ENCODE data around the gene MLH3. TPM values are rescaled to one million over a fixed set of nuclear protein-coding genes. Genes with fewer than 3 reads are reported as not detected.

MLH3 gene
- polyA plus RNA-seq, 1 donor (not counting 4 experiments of a cell fraction or from before 2014, with no cell fraction given) = 13.0 TPM

GRCh38 chr14:75069811-75070145 is 18.5 kb upstream of the MLH3 start:
- Histone ChIP-seq H3K4me2 (ENCODE audit: control insufficient read depth, extremely low read depth, insufficient read depth, low read depth, low read length) (peak overlapping the region; percentile 99), H3K9ac (ENCODE audit: control insufficient read depth, extremely low read depth, insufficient read depth, low read length) (peak overlapping the region; percentile 81), H3K9me3 (ENCODE audit: control insufficient read depth, low read depth, low read length) (no peaks in the 10 kb centered on the region), H3K4me1 (ENCODE audit: control insufficient read depth, extremely low read depth, insufficient read depth, low read length) (peaks cover 22% of the 10 kb centered on the region), H4K20me1 (ENCODE audit: control insufficient read depth, extremely low read depth, insufficient read depth, low read length) (no peaks in the 10 kb centered on the region), H3K27ac (ENCODE audit: control insufficient read depth, insufficient read depth, low read length) (peak overlapping the region; percentile 56), H2AFZ (ENCODE audit: control insufficient read depth, low read length) (peak overlapping the region; percentile 71), H3K79me2 (ENCODE audit: control insufficient read depth, insufficient read depth, low read length) (no peaks in the 10 kb centered on the region), H3K4me3 (ENCODE audit: control insufficient read depth in 2 of 3, extremely low read depth in 1 of 3, insufficient read depth in 2 of 3, low read depth in 1 of 3, low read length in 3 of 3) (peak overlapping the region; percentile 38 to 80 (median 59)), H3K27me3 (ENCODE audit: control insufficient read depth, extremely low read depth, insufficient read depth, low read length) (no peaks in the 10 kb centered on the region), H3K9me1 (ENCODE audit: control insufficient read depth, extremely low read depth, insufficient read depth, low read length) (no peaks in the 10 kb centered on the region), H3K36me3 (ENCODE audit: control insufficient read depth in 2 of 2, extremely low read depth in 1 of 2, insufficient read depth in 2 of 2, low read length in 2 of 2) (no peaks in the 10 kb centered on the region)
- TF ChIP-seq CTCF (optimal IDR thresholded peaks at IDR 0.05 in 1 of 3, IDR thresholded peaks at IDR 0.05 in 1 of 3, conservative IDR thresholded peaks at IDR 0.05 in 1 of 3; ENCODE audit: extremely low read depth in 1 of 3, insufficient read depth in 2 of 3, low read length in 3 of 3) (no peak), EZH2 (IDR thresholded peaks at IDR 0.05; ENCODE audit: low read length) (no peak)
- DNase-seq (ENCODE audit: low read depth, low spot score) = no peak
- FAIRE-seq = no peak
- dilution Hi-C loops (cut with MboI; ENCODE audit: extremely low pct_ligation_motif_present, low sequenced_read_pairs) = no loop called here

- H3K9me3 ChIP-seq (ENCODE audit: control insufficient read depth, low read depth, low read length) = no peaks in the 10 kb centered on the region
- DNase-seq (ENCODE audit: low read depth, low spot score) = no peak
- H3K79me2 ChIP-seq (ENCODE audit: control insufficient read depth, insufficient read depth, low read length) = no peaks in the 10 kb centered on the region
- no peaks in the 10 kb centered on the region for H4K20me1 ChIP-seq (ENCODE audit: control insufficient read depth, extremely low read depth, insufficient read depth, low read length)
- no peaks in the 10 kb centered on the region for H3K36me3 ChIP-seq (ENCODE audit: control insufficient read depth in 2 of 2, extremely low read depth in 1 of 2, insufficient read depth in 2 of 2, low read length in 2 of 2)
- dilution Hi-C loops (cut with MboI; ENCODE audit: extremely low pct_ligation_motif_present, low sequenced_read_pairs) = no loop called here
- no peak for FAIRE-seq
- H2AFZ ChIP-seq (ENCODE audit: control insufficient read depth, low read length) = peak within 1 kb of the TSS; percentile 84
- no peaks in the 10 kb centered on the region for H3K27me3 ChIP-seq (ENCODE audit: control insufficient read depth, extremely low read depth, insufficient read depth, low read length)
- H3K9ac ChIP-seq (ENCODE audit: control insufficient read depth, extremely low read depth, insufficient read depth, low read length) = peak within 1 kb of the TSS; percentile 81
- H3K4me2 ChIP-seq (ENCODE audit: control insufficient read depth, extremely low read depth, insufficient read depth, low read depth, low read length) = peak within 1 kb of the TSS; percentile 99
- H3K4me3 ChIP-seq (ENCODE audit: control insufficient read depth in 2 of 3, extremely low read depth in 1 of 3, insufficient read depth in 2 of 3, low read depth in 1 of 3, low read length in 3 of 3) = peak within 1 kb of the TSS; percentile 38 to 80 (median 59)
- no peak for TF ChIP-seq CTCF (optimal IDR thresholded peaks at IDR 0.05 in 1 of 3, IDR thresholded peaks at IDR 0.05 in 1 of 3, conservative IDR thresholded peaks at IDR 0.05 in 1 of 3; ENCODE audit: extremely low read depth in 1 of 3, insufficient read depth in 2 of 3, low read length in 3 of 3)
- no peak for TF ChIP-seq EZH2 (IDR thresholded peaks at IDR 0.05; ENCODE audit: low read length)
- H3K4me1 ChIP-seq (ENCODE audit: control insufficient read depth, extremely low read depth, insufficient read depth, low read length) = peaks cover 22% of the 10 kb centered on the region
- no peaks in the 10 kb centered on the region for H3K9me1 ChIP-seq (ENCODE audit: control insufficient read depth, extremely low read depth, insufficient read depth, low read length)
- H3K27ac ChIP-seq (ENCODE audit: control insufficient read depth, insufficient read depth, low read length) = peak within 1 kb of the TSS; percentile 80
These were observed 18.0 kb upstream of the MLH3 start, which contains the start of gene ZC2HC1C for GRCh38 chr14:75069121-75069810. ZC2HC1C (plus strand) TSS chr14:75069641; CDS start chr14:75070574, 933 bp downstream.

Data from keratinocyte (primary cell).